ENCODE data around the gene VAV3.

The VAV3 gene

DNA sequence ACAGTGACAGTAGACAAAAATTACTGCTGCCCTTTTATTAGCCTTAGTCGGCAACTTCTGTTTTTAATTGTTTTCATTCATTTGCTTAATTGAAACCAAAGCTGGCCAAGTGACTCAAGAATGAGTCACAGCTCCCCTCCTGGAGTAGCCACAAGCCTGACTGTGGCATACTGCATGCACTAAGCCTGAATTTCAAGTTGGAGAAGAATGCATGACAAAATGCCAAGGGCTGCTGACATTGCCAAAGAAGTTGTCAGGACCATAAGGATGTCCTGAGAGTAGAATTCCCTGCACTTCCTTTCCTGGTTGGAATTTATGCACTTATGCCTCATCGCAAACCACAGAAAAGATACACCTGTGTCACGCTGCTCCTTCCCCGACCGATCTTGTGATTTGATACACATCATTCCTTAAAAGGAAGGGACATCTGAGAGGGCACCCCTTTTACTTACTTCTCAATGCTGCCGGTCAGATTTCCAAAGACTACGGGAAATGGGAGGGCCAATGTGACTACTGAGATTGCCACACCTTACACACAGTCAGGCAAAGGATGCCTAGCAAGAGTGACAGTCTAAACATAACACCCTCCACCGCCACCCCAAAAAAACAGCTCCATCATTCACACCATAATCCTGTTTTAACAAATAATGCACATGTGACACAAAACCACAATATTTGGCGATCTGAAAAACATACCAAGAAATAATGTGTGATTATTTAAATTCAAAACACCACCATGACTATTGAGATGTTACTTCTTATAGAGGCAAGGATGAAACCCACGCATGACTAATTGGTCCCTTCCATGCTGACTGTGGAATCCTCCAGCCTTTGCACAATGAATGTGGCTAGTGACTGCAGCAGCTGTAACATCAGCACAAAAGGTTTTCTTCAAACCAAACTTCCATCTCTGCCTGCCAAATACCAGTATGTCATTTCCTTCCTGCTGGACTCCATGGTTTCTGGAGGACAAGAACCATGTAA, 28.2 kb downstream of the VAV3 start:
- peak; percentile 99 for DNase-seq (ENCODE audit: low spot score)

DNA sequence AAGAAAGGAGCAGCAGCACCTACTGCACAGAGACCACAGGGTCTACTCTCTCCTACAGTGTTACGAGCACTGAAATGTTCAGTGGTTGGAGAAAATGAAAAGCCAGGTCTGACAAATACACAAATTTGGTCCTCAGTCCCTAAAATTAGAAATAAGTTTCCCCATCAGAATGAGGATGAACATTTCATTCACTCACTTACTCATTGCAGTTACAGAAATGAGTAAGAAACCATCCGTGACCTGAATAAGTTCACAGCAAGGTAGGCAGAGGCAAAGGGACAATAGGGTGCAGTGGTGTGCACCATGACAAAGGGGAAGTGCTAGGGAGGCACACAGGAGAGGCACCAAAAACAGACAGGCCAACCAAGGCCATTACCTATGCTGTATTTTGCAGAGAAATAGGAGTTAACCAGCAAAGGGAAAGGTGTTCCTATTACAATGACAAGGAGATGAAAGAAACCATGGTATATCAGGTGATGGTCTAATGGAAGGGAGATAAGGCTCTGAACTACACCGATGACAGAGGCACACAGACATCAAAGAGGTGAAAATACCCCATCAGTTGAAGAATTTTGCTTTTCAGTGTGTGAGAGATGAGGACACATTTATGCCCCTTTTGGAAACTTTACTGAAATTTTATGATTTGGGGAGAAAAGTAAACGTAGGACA, 29.4 kb downstream of the VAV3 start:
- DNase-seq (ENCODE audit: low spot score): peak; percentile 78

DNA sequence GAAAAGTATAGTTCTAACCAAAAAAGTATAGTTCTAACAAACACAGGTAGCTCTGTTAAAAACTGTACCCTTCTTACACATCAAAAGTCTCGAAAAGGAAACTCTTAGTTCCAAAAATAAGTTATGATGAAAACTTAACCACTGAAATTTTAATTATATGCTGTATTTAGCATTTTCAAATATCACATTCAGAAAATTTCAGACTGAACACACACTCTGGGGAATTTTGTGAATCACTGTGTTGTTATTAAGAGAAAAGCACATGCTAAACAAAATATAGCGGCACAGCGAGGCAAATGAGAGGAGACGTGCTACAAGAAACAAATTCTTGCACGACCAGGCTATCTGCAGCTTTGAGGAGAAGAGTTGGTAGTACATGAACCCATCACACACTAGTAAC, 30.4 kb downstream of the VAV3 start:
- DNase-seq (ENCODE audit: low spot score): no peak

DNA sequence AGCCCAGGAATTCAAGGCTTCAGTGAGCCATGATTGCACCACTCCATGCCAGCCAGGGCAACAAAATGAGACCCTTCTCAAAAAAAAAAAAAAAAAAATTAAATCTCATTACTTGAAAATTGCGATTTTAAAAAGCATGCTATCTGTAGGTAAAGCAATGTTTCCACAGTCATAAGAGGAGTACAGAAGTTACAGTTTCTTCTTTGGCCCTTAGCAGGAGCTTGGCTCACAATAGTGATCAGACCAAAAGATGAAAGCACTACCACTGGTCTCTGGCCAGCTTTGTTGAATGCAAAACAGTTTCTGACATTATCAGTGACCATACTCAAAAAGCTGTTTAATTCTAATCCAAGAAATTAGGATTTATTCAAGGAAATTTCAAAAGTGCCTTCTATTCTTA, 31.2 kb downstream of the VAV3 start:
- DNase-seq (ENCODE audit: low spot score): no peak

DNA sequence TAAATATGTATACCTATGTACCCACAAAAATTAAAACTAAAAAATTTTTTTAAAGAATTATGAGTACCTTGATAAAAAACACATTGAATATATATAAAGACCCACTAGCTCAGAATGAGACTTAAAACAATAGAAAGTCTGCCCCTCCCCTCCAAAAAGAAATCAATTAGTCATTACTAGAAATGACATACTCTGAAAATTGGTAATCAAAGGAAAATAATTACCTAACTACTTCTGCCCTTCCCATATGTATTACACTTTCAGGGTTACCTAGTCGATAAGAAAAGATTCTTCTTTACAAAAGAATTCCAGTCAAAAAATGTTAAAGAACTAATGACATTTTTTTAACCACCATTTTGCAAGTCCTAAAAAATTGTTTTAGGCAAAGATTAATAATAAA, 34.7 kb downstream of the VAV3 start:
- DNase-seq (ENCODE audit: low spot score): no peak

DNA sequence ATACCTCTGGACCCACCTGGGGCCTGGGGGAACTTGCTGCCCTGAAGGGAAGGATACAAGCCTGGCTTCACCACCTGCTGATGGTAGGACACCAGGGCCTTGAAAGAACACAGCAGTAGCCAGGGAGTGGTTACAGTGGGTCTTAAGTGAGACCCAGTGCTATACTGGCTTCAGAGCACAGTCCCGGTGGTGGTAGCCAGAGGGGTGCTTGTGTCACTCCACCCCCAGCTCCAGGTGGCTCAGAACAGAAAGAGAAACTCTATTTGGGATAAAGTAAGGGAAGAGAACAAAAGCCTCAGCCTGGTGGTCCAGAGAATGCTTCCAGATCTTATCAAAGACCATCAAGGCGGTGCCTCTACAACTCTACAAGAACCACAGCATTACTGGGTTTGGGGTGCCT, 37.2 kb downstream of the VAV3 start:
- DNase-seq (ENCODE audit: low spot score): no peak

DNA sequence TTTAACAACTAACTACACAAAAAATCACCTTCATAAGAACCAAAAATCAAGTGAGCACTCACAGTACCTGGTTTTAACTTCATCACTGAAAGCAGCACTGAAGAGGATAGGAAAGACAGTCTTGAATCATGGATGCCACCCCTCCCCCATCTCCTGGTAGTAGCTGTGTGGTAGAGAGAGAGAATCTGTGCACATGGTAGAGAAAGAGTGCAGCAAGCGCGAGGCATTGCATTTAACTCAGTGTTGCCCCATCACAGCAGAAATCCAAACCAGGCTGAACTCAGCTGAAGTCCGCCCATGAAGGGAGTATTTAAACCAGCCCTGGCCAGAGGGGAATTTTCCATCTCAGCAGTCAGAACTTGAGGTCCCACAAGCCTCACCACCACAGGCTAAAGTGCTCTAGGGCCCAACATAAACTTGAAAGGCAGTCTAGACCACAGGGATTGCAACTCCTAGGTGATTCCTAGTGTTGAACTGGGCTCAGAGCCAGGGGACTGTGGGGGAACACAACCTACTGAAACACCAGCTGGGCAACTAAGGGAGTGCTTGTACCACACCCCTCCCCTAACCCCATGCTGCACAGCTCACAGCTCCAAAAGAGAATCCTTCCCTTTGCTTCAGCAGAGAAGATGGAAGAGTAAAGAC, 38.4 kb downstream of the VAV3 start:
- no peak for DNase-seq (ENCODE audit: low spot score)

DNA sequence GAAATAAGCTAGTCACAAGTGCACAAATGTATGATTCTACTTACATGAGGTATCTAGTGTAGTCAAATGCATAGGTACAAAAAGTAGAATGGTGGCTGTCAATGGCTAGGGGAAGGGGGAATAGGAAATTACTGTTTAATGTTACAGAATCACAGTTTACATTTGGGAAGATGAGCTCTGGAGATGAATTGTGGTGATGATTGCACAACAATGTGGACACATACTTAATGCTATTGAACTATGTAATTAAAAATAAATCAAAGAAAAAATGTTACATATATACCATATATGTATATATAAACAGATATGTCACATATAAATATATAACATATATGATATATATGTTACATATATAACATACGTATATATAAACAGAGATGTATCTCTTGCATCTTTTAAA, 39.4 kb downstream of the VAV3 start:
- no peak for DNase-seq (ENCODE audit: low spot score)

DNA sequence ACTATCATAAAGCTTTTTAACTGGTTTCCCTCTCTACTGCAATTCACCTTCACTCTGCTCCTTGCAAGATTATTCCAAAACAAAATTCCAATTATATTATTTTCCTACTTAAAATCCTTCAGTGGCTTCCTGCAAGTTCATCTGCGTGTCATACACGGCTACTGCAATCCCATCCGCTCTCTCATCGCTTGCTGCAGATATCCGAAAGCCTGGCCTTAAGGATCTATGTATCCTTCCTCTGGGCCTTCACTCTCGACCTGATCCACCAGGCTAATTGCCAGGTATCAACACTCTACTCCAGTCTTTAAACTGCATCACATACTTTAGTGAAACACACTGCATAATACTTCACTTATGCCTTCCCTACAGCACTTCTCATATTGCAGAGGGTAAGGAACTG, 44.0 kb downstream of the VAV3 start:
- DNase-seq (ENCODE audit: low spot score): no peak

DNA sequence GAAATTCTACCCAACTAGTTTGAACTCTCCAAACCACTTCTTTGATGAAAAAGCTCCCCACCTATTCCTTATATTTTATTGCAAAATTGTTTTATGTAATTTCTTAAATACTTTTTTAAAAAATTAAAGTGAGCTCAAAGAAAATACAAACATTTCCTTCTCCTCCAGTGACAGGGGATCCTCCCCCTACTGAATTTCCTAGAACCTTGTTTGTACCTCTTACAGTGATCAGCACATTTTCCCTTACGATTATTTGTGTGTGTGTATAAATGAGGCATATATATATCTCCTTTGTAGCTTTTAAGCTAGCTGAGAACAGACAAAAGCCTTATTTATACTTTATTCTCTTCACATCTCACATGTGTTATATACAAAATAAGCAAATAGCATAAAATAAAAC, 44.4 kb downstream of the VAV3 start:
- DNase-seq (ENCODE audit: low spot score): no peak

DNA sequence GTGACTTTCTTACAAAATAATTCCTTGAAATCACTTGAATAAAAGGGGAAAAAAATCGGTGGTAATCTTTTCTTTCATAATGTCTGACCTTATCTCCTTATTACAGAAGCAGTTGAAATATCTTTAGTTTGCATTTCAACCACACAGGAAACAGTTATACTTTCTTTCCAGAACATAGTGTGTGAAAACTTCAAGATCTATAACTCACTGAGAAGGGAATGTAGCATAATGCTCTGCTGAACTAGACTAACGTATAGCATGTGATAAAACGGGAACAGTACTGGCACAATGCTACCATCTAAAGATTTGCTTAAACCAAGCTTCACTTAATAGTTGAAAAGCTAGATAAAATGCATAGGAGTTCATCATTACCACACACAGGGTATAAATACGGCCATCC, 45.0 kb downstream of the VAV3 start:
- DNase-seq (ENCODE audit: low spot score): no peak

DNA sequence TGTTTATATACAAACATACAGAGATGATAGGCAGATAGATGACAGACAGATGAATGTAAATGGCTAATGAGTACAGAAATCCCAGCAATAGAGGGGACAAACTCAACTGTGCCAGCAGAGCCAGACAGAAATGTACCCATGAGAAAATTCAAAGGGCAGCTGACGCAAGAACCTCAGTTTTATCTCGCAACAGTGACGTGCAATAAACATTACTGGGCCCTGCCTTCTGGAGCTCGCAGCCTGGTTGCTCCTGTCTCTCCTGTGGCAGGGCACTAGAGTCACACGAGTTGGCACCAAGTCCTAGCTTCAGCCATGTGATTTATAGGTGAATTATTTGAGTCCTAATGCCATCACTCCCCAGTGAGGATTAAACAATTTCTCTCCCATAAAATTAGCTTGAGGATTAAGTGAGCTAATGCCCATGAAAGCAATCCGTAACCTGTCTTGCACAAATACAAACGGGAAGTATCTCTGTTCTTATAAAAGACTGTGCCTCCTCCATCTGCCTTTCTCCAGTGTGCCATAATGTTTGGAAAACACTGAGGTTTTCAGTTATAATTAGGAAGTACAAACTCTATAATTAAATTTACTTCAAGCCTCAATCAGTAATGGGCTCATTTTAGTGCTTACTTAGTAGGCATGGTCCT, 50.7 kb downstream of the VAV3 start:
- DNase-seq (ENCODE audit: low spot score): no peak

DNA sequence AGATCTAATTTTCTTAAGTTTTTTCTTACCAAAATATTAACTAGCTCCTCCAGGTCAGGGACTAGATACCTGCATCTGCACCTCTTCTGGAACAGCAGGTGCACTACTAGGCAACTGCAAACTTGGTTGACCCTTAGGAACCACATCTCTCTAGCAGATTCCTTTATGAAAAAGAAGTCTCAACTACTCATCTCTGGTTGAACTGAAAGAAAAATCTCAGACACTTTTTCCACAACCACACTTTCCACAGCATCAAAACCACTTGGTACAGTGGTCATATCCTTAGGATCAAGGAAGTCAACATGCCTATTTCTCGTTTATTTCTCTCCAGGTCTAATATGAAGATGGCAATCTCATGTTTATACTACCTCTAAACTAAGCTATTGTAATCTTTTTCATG, 52.3 kb downstream of the VAV3 start:
- DNase-seq (ENCODE audit: low spot score): no peak

DNA sequence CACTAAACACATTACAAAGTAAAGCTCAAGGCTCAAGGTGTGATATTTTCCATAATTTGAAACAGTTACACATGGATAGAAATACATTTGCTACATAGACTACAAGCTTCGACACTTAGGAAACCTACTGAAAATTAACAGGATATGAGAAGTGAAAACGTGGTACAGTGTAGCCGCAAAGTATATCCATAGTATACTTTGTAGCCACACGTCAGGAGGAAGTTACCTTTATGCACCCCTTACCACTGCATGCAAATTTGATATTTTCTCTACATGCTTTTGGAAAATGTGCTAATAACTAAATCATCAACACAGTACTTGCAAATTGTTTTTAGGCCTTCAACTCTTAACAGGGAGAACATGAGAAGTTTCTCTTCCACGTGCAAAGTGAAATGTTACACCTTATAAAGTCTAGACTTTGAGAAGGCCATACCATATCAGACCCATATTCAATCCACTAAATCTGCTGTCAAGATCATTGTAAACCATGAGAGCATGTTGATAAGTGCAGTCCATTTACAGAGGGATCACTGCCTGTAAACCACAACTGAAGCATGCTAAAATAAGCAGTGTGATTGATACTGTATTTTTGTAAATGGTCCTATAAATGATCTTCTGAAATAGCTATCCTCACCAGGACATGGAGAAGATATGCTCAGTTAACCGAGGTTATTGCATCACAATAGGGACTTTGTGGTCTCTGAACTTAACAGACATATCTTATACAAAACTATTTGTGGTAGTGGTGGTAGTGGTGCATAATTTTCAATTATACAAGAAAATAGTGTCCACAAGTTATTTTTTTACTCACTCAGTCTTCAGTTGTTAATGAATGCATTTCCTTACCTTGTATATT, 64.7 kb downstream of the VAV3 start:
- no peak for DNase-seq (ENCODE audit: low spot score)

DNA sequence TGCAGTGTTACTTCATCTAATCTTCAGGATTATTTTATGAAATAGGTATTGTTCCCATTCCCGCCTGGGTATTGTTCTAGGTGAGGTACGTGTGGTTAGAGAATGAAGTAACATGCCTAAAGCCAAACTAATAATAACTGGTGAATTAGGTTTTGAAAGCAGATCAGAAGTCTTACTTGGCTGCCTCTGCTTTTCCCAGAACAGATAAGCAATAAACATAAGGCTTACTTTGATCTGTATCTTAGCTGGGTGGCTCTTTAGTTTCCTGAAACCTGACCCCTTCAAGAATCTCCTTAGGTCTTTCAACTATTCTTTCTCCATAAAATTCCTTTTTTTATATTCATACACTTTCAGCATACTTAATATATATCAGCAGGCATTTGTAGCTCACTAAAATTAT, 65.3 kb downstream of the VAV3 start:
- no peak for DNase-seq (ENCODE audit: low spot score)

DNA sequence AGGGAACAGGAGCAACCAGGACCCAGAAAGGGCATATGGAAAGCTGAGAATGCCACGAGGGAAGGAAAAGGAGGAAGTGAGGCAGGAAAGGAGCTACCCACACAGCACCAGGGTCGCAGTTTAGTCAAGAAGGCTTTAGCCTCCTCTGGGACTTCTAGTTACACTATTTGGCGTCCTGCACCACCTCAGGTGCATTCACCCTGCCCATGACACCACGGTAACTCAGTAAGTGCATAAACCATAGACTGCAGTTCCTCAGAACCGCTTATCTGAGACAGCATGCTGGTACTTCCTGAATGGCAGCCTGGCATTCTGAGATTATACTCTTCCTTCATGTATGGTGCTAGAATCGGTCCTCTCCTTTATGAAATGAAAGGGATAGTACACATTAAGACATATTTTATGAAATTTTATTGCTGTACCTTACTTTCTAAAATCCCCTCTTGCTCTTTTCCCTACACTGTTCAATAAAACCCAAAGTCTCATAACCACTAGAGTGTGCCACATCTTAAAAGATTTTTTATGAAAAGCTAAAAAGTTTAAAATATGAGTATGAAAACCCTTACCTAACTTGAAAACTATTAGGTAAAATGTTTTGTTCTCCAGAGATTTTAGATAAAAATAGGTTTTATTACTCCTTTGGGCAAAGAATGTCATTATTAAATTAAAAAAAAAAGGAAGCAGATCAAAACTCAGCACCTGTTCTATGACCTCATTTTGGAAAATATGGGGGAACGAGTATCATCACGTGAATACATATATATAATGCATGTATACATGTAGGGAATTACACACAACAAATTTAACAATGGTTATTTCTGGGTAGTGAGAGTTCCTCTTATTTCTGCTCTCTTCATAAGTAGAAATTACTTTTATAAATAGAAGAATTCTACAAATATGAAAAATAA, 67.3 kb downstream of the VAV3 start:
- DNase-seq (ENCODE audit: low spot score): no peak

DNA sequence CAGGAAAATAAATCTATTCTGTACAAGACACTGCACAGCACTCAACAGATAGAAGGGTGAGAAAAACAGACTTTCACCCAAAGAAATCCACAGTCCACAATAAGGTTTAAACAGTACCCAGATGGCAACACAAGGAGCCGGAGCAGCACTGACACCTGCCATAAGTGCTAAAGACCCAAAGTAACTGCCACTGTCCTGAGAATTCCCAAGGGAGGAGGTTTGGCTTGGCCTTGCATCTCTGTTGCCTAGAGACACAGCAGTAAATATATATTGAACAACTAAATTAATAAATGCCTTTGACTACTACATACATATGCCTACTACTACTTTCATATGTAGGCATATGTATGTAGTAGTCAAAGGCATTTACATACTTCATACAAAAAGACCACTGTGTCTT, 68.0 kb downstream of the VAV3 start:
- DNase-seq (ENCODE audit: low spot score): no peak

DNA sequence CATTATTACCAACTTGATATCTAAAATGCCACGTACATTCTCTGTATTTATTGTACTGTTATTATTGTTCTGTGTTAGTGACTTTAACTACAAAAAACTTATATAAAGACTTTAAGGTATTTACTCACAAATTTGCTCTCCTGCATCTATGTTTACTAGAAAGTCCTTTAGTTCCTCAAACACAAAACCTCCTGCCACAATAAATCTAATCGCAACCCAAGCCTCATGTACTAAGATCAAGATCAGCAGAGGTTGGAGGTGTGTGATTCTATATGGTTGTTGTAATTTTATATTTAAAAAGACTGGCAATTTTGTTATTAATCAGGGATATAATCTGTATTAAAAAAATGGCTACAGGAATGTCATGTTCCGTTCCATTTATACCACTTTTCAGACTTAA, 68.6 kb downstream of the VAV3 start:
- DNase-seq (ENCODE audit: low spot score): no peak

DNA sequence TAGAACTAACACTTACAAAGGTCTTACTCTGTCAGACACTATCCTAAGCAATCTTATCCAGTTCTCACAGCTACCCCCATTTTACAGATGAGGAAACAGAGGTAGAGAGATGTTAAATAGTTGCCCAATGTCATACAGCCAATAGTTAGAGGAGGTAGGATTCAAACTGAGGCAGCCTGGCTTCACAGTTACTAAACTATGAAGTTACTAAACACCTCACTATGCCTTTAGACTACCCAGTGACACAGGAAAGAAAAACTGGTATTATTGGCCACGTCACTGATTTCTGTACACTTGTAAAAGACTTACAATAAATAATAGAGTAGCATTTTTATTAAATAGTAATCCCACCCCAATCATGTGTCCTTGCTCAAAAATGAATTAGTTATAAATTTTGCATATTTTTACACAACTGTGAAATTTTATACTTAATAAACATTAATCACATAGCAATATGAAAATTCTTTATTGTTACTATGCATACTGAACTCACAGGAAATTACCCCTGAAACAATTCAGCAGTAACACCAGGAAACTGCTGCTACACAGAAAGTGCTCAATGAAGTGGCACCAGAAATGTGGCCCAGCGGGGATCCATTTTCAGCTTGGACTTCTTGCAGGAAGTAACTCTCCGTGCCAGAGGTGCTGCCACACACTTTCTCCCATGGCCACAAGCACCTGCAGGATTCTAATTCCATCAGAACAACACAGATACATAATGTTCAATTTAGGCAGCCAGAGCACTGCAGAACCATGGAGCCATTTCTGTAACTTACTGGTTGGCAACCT, 69.4 kb downstream of the VAV3 start:
- peak; percentile 28 for DNase-seq (ENCODE audit: low spot score)

DNA sequence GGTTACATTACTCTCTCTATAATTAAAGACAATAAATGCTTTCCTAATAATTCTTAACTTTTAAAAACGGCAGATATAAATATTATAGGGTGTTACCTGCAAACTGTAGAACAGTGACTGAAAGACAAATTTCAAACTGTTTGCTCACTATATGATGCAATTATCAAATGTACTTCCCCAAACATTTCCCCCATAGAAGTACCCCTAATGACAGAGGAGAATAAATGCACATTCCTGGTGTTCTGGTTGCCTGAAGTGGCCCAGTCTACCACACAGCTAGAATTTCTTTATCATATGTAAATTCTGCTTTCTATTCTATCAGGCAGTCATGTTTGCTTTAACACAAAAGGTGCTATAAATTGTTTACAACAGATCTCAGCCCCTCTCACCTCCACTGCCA, 70.4 kb downstream of the VAV3 start:
- DNase-seq (ENCODE audit: low spot score): no peak
